Fibroblast of skin of scalp (primary cell): Measurements from ENCODE around the gene CFAP92.
A peak's percentile ranks its signal among the peaks of the same experiment; 100 is the strongest.

Experiments
- DNase-seq: peaks from one replicate; pipeline ENCODE4 v3.0.0-alpha.2; 2013

Gene CFAP92

GRCh38 chr3:129026728-129027543 lies 33.1 kb upstream of the CFAP92 start:
- DNase-seq, result peak; percentile 78

- DNase-seq, result no peak
These were observed 32.0 kb upstream of the CFAP92 start for GRCh38 chr3:129025691-129026435.

GRCh38 chr3:129025108-129025507 lies 31.2 kb upstream of the CFAP92 start:
- no peak for DNase-seq

GRCh38 chr3:129023909-129024308 lies 30.0 kb upstream of the CFAP92 start:
- DNase-seq, result no peak

GRCh38 chr3:129023008-129023358 lies 29.1 kb upstream of the CFAP92 start:
- DNase-seq, result no peak

- DNase-seq, result no peak
These were observed 28.5 kb upstream of the CFAP92 start for GRCh38 chr3:129022114-129023007.

- peak; percentile 35 for DNase-seq
These were observed 27.3 kb upstream of the CFAP92 start for GRCh38 chr3:129021140-129021551.

- DNase-seq, result no peak
These were observed 26.8 kb upstream of the CFAP92 start for GRCh38 chr3:129020691-129021090.

- no peak for DNase-seq
These were observed 25.4 kb upstream of the CFAP92 start for GRCh38 chr3:129019266-129019665.

GRCh38 chr3:129018751-129019150 lies 24.9 kb upstream of the CFAP92 start:
- DNase-seq, result no peak

GRCh38 chr3:129018271-129018670 lies 24.4 kb upstream of the CFAP92 start:
- no peak for DNase-seq

GRCh38 chr3:129017484-129017899 lies 23.6 kb upstream of the CFAP92 start:
- no peak for DNase-seq

- no peak for DNase-seq
These were observed 23.0 kb upstream of the CFAP92 start for GRCh38 chr3:129016720-129017483.

GRCh38 chr3:129016356-129016719 lies 22.5 kb upstream of the CFAP92 start:
- DNase-seq, result no peak

- DNase-seq, result no peak
These were observed 21.7 kb upstream of the CFAP92 start for GRCh38 chr3:129015388-129016105.

- no peak for DNase-seq
These were observed 21.0 kb upstream of the CFAP92 start for GRCh38 chr3:129014793-129015345.

GRCh38 chr3:129014148-129014547 lies 20.3 kb upstream of the CFAP92 start:
- DNase-seq, result no peak

GRCh38 chr3:129013491-129013891 lies 19.6 kb upstream of the CFAP92 start:
- no peak for DNase-seq

GRCh38 chr3:129010310-129010956 lies 16.6 kb upstream of the CFAP92 start:
- no peak for DNase-seq

- no peak for DNase-seq
These were observed 15.4 kb upstream of the CFAP92 start for GRCh38 chr3:129009266-129009665.

- no peak for DNase-seq
These were observed 13.9 kb upstream of the CFAP92 start for GRCh38 chr3:129007792-129008191.
